ENCODE results near the gene FANCC.

DNA sequence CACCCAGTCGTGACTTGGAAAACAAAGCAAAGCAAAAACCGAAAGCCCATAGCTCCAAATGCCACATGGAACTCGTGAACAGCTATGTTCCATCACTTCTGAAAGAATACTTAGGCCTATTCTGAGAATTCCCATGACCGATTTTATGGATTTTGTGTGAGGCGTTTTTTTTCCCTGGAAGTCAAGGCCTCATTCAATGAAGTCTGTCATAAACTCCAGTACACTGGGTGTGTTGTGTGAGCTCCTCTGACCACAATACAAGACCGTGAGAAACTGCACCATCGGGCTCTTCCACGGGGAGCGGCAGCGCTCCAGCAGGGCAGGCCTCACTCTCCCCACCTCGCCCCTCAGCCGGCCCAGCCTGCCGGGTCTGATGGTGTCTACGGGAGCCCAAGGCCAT, 209.5 kb downstream of the FANCC start:
- TF ChIP-seq, protein P1, sequence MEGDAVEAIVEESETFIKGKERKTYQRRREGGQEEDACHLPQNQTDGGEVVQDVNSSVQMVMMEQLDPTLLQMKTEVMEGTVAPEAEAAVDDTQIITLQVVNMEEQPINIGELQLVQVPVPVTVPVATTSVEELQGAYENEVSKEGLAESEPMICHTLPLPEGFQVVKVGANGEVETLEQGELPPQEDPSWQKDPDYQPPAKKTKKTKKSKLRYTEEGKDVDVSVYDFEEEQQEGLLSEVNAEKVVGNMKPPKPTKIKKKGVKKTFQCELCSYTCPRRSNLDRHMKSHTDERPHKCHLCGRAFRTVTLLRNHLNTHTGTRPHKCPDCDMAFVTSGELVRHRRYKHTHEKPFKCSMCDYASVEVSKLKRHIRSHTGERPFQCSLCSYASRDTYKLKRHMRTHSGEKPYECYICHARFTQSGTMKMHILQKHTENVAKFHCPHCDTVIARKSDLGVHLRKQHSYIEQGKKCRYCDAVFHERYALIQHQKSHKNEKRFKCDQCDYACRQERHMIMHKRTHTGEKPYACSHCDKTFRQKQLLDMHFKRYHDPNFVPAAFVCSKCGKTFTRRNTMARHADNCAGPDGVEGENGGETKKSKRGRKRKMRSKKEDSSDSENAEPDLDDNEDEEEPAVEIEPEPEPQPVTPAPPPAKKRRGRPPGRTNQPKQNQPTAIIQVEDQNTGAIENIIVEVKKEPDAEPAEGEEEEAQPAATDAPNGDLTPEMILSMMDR (conservative IDR thresholded peaks at IDR 0.05 in 1 of 2, IDR thresholded peaks at IDR 0.05 in 1 of 2; ENCODE audit: low read depth in 1 of 2, low read length in 2 of 2) = no peak
- no peak for TF ChIP-seq EZH2 (IDR thresholded peaks at IDR 0.05; ENCODE audit: low read length, missing control alignments)
